Uterus (tissue), 4 donors: Measurements from ENCODE around the gene PCDHGA5. TPM values are rescaled to one million over a fixed set of nuclear protein-coding genes. Genes with fewer than 3 reads are reported as not detected.
"Not testable (repeated sequence)": the region's sequence is repeated elsewhere in the genome, so short reads cannot be mapped to it uniquely, and the experiment has no call there.

Source experiments
- DNase-seq, 2 donors: peaks; one replicate each; pipeline ENCODE4 v3.0.0-alpha.2; 2019 to 2020
- H3K27ac ChIP-seq, 2 donors: fragments of 200-600 bp; sonication (generic); 1 replicate in 1 of 2; 2 replicates in 1 of 2; pipeline ENCODE4 v1.5.1; 2016 to 2018
- H3K27me3 ChIP-seq, 2 donors: fragments of 200-600 bp; sonication (generic); one replicate each; pipeline ENCODE4 v1.5.1; 2018 to 2019; ENCODE audit warnings: control low read depth in 1 of 2
- H3K36me3 ChIP-seq, 2 donors: fragments of 200-600 bp; sonication (generic); one replicate each; pipeline ENCODE4 v1.5.1; 2019; ENCODE audit warnings: control low read depth in 1 of 2
- H3K4me1 ChIP-seq, 2 donors: fragments of 200-600 bp; sonication (generic); one replicate each; pipeline ENCODE4 v1.5.1; 2018 to 2019; ENCODE audit warnings: control low read depth in 1 of 2
- H3K4me3 ChIP-seq, 2 donors: fragments of 200-600 bp; sonication (generic); 1 replicate in 1 of 2; 2 replicates in 1 of 2; pipeline ENCODE4 v1.5.1; 2018 to 2019; ENCODE audit warnings: mild to moderate bottlenecking in 1 of 2
- H3K9me3 ChIP-seq, 2 donors: fragments of 200-600 bp; sonication (generic); one replicate each; pipeline ENCODE4 v1.5.1; 2019; ENCODE audit warnings: control low read depth in 1 of 2
- POLR2A ChIP-seq, 2 donors: fragments of 450-650 bp; IDR thresholded peaks; one replicate each; pipeline ENCODE4 v1.6.1; 2016; ENCODE audit warnings: antibody characterized with exemption in 2 of 2, mild to moderate bottlenecking in 1 of 2, moderate library complexity in 1 of 2
- intact Hi-C: fragments of 100-400 bp; cut with DNase I; formaldehyde crosslinking; loops from one replicate; pipeline ENCODE4 v1.15.1; 2023; ENCODE audit warnings: low total_unique reads
- total RNA-seq, 4 donors: library from RNA; depleted of rRNA in 3 of 4; stranded (reverse); fragments of >200 nt in 3 of 4; gene quantifications; one replicate each; pipeline versions ENCODE4 v1.1.0 to v1.2.4, GENCODE V29; 2014 to 2023
- TF ChIP-seq, protein P1 (sequence below), 4 experiments: fragments of 200-600 bp in 2 of 4; fragments of 450-650 bp in 2 of 4; sonication (generic) in 2 of 4; IDR thresholded peaks; one replicate each; pipeline ENCODE4 v1.5.1; 2016 to 2019; ENCODE audit warnings: antibody characterized with exemption in 4 of 4, mild to moderate bottlenecking in 2 of 4, moderate library complexity in 1 of 4
- donor health status: DM: yes; HTN: yes; CAD: no.

PCDHGA5 gene
- total RNA-seq, 4 donors from 2014 or later = 1.8 to 11.5 (median 11.2) TPM

DNA sequence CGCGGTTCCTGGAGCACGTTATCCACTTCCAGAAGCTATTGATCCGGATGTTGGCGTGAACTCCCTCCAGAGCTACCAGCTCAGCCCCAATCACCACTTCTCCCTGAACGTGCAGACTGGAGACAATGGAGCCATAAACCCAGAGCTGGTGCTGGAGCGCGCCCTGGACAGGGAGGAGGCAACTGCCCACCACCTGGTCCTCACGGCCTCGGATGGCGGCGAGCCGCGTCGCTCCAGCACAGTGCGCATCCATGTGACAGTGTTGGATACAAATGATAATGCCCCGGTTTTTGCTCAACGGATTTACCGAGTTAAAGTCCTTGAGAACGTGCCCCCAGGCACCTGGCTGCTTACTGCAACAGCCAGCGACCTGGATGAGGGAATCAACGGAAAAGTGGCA, 39.4 kb downstream of the PCDHGA5 start:
- Histone ChIP-seq H3K4me3 (peak overlapping the region in 1 of 2 donors; percentile 16), H3K27ac (no peak overlapping the region), H3K36me3 (no peaks in the 10 kb centered on the region), H3K4me1 (no peaks in the 10 kb centered on the region), H3K27me3 (no peaks in the 10 kb centered on the region), H3K9me3 (peaks cover 0 to 94% of the 10 kb centered on the region in 2 donors)
- TF ChIP-seq, protein P1, sequence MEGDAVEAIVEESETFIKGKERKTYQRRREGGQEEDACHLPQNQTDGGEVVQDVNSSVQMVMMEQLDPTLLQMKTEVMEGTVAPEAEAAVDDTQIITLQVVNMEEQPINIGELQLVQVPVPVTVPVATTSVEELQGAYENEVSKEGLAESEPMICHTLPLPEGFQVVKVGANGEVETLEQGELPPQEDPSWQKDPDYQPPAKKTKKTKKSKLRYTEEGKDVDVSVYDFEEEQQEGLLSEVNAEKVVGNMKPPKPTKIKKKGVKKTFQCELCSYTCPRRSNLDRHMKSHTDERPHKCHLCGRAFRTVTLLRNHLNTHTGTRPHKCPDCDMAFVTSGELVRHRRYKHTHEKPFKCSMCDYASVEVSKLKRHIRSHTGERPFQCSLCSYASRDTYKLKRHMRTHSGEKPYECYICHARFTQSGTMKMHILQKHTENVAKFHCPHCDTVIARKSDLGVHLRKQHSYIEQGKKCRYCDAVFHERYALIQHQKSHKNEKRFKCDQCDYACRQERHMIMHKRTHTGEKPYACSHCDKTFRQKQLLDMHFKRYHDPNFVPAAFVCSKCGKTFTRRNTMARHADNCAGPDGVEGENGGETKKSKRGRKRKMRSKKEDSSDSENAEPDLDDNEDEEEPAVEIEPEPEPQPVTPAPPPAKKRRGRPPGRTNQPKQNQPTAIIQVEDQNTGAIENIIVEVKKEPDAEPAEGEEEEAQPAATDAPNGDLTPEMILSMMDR (IDR thresholded peaks at IDR 0.05) = no peak
- TF ChIP-seq POLR2A (IDR thresholded peaks at IDR 0.05) = no peak
- intact Hi-C loops = no loop called here
- no peak for DNase-seq

DNA sequence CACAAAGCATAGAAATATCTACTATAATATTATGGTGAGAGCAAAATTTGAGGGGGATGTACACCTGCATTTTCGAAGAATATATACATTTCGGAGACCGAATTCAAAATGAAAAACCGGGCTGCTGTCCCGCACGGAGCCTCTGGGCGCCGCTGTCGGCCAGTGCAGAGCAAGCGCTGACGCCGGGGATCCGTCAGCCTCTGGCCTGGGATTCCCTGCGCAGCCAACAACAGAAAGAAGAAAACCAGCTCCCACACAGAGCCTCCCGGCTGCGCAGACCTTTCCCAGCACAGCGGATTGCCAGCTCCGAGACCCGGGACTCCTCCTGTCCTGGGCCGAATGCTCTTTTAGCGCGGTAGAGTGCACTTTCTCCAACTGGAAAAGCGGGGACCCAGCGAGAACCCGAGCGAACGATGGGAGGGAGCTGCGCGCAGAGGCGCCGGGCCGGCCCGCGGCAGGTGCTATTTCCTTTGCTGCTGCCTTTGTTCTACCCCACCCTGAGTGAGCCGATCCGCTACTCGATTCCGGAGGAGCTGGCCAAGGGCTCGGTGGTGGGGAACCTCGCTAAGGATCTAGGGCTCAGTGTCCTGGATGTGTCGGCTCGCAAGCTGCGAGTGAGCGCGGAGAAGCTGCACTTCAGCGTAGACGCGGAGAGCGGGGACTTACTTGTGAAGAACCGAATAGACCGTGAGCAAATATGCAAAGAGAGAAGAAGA, 44.0 kb downstream of the PCDHGA5 start, which contains the start of gene PCDHGB6:
Gene PCDHGB6, plus strand, starts transcription at position 232 of the 716 bp plus-strand sequence. Its CDS starts 182 bp downstream, at position 414.
- intact Hi-C loops, H3K4me1 ChIP-seq, H3K36me3 ChIP-seq, H3K27ac ChIP-seq, H3K27me3 ChIP-seq: not testable (repeated sequence)
- TF ChIP-seq, protein P1 (IDR thresholded peaks at IDR 0.05) = peak; percentile 13 to 40 (median 28)
- peak in 1 of 2 donors; percentile 38 for DNase-seq
- peaks cover 0 to 99% of the 10 kb centered on the region in 2 donors for H3K9me3 ChIP-seq
- peak within 1 kb of the TSS in 1 of 2 donors; percentile 25 for H3K4me3 ChIP-seq

DNA sequence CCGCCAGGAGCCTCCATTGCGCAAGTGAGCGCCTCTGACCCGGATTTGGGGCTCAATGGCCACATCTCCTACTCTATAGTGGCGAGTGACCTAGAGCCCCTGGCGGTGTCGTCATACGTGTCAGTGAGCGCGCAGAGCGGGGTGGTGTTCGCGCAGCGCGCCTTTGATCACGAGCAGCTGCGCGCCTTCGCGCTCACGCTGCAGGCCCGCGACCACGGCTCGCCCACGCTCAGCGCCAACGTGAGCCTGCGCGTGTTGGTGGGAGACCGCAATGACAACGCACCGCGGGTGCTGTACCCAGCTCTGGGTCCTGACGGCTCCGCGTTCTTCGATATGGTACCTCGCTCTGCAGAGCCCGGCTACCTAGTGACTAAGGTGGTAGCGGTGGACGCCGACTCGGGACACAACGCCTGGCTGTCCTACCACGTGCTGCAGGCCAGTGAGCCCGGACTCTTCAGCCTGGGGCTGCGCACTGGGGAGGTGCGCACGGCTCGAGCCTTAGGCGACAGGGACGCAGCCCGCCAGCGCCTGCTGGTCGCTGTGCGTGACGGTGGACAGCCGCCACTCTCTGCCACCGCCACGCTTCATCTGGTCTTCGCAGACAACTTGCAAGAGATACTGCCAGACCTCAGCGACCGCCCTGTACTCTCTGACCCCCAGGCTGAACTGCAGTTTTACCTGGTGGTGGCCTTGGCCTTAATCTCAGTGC, 45.8 kb downstream of the PCDHGA5 start:
- Histone ChIP-seq H3K27ac (no peak overlapping the region), H3K4me3 (peak overlapping the region in 1 of 2 donors; percentile 2), H3K27me3 (no peaks in the 10 kb centered on the region), H3K36me3 (no peaks in the 10 kb centered on the region), H3K4me1 (no peaks in the 10 kb centered on the region), H3K9me3 (peaks cover 6 to 99% of the 10 kb centered on the region in 2 donors)
- TF ChIP-seq, protein P1 (IDR thresholded peaks at IDR 0.05) = no peak
- no peak for TF ChIP-seq POLR2A (IDR thresholded peaks at IDR 0.05)
- no peak for DNase-seq
- intact Hi-C loops = no loop called here

DNA sequence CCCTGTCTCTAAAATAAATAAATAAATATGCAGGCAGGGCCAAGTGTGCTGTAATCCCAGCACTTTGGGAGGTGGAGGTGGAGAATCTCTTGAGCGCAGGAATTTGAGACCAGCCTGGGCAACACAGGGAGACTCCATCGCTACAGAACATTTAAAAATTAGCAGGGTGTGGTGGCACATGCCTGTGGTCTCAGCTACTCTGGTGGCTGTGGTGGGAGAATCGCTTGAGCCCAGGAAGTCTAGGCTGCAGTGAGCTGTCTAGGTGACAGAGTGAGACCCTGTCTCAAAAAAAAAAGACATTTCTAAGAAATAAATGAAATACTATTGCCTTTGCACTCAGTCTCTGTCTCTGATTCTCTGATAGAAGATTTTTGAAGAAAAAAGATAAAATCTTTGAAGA, 47.6 kb downstream of the PCDHGA5 start:
- intact Hi-C loops = no loop called here
- H3K27ac ChIP-seq = no peak overlapping the region
- TF ChIP-seq, protein P1 (IDR thresholded peaks at IDR 0.05) = no peak
- no peak for TF ChIP-seq POLR2A (IDR thresholded peaks at IDR 0.05)
- H3K9me3 ChIP-seq = peaks cover 6 to 97% of the 10 kb centered on the region in 2 donors
- no peak overlapping the region for H3K4me3 ChIP-seq
- DNase-seq = no peak
- H3K36me3 ChIP-seq = no peaks in the 10 kb centered on the region
- H3K4me1 ChIP-seq = no peaks in the 10 kb centered on the region
- H3K27me3 ChIP-seq = no peaks in the 10 kb centered on the region
